OCI-LY1 (cell line): ENCODE measurements around the gene DIP2C.

Source experiments
- EZH2 ChIP-seq: fragments of 200-600 bp; sonication (generic), shearing (Covaris generic); IDR thresholded peaks from 2 replicates; pipeline ENCODE4 v1.8.0; 2017; ENCODE audit warnings: borderline replicate concordance, mixed run types, mild to moderate bottlenecking, antibody characterized with exemption, low read length, moderate library complexity, mixed read lengths
- TF ChIP-seq, protein P1 (sequence below): fragments of 200-600 bp; sonication (generic), shearing (Covaris generic); IDR thresholded peaks from 2 replicates; pipeline ENCODE4 v1.5.1; 2017; ENCODE audit warnings: mild to moderate bottlenecking, antibody characterized with exemption, low read length, moderate library complexity, mixed read lengths

DNA sequence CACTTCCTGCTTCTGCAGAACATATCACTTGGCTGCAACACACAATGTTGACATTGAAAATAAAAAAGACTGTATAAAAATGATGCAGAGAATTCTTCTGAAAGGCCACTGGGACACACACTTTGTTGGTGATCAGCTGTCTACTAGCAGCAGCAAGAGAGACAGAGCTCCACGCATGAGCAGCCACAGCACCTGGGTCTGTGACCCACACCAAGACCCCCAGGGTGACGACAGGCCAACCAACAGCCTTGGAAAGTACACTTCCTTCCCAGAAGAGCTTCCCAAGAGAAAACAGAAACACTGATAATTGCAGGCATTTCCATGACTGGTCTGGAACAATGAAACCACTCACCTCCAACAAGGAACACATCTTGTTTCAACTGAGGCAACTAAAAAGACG lies 239.0 kb downstream of the DIP2C start:
- TF ChIP-seq, protein P1, sequence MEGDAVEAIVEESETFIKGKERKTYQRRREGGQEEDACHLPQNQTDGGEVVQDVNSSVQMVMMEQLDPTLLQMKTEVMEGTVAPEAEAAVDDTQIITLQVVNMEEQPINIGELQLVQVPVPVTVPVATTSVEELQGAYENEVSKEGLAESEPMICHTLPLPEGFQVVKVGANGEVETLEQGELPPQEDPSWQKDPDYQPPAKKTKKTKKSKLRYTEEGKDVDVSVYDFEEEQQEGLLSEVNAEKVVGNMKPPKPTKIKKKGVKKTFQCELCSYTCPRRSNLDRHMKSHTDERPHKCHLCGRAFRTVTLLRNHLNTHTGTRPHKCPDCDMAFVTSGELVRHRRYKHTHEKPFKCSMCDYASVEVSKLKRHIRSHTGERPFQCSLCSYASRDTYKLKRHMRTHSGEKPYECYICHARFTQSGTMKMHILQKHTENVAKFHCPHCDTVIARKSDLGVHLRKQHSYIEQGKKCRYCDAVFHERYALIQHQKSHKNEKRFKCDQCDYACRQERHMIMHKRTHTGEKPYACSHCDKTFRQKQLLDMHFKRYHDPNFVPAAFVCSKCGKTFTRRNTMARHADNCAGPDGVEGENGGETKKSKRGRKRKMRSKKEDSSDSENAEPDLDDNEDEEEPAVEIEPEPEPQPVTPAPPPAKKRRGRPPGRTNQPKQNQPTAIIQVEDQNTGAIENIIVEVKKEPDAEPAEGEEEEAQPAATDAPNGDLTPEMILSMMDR: no peak
- TF ChIP-seq EZH2: no peak
